T1000 (cell line): Measurements from ENCODE around the gene NFAM1.

ENCODE experiments used
- DNase-seq: peaks from one replicate; lab custom pipeline; 2025; ENCODE audit warnings: mixed read lengths; lab: John Stamatoyannopoulos, UW

Gene NFAM1

GRCh38 chr22:42432020-42432596 lies at the start of gene NFAM1:
TSS of gene NFAM1 (minus strand) at chr22:42432403. CDS start at chr22:42432357, 46 bp downstream.
- no peak for DNase-seq

DNA sequence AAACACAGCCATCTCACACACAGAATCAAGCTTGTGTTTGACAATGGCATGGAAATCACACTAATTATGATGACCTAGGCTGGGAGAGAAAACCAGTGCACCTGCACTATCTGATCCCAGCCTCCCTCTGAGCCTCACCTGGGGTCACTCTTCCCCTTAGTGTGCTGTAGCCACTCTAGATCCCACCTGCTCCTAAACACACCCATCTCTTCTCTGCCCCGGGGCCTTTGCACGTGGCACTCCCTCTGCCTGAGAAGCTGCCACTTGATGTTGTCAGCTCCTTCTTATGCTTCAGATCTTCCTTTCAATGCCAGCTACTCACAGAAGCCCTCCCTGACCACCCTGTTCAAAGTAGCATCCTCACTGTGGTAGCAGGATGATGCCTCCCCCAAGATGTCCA lies 42.9 kb upstream of the NFAM1 start:
- DNase-seq = no peak

- no peak for DNase-seq
Observed at GRCh38 chr22:42473484-42474193, 41.4 kb upstream of the NFAM1 start.

GRCh38 chr22:42472671-42473070 lies 40.5 kb upstream of the NFAM1 start:
- DNase-seq = no peak

DNA sequence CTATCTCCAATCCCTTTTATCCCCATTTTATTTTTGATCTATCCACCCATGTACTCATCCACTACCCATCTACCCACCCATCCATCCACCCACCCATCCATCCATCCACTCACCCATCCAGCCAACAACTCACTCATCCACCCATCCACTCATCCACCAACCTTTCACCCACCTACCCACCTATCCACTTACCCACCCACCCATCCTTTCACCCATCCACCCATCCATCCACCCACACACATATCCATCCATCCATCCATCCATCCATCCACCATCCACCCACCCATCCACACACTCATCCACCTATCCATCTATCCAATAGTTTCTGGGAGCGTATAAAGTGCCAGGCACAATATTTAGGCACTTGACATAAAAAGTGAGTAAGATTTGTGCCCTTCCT lies 39.2 kb upstream of the NFAM1 start:
- DNase-seq = no peak

GRCh38 chr22:42470366-42471082 lies 38.3 kb upstream of the NFAM1 start:
- no peak for DNase-seq

DNA sequence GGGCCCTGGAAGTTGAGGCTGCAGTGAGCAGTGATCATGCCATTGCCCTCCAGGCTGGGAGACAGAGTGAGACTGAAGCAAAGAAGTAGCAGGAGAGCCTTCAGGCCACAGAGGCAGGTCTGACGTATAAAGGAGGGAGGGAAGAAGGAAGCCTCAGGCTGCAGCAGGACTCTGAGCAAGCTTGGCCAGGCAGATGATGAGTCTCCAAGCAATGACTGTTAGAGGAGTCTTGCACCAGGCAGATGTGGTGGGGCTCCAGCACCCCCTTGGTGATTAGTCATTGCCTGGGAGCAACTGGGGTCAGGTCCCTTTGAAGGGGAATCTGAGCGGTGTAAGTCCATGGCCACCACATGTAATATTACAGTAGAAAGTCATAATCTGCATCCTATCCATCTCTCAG lies 36.6 kb upstream of the NFAM1 start:
- DNase-seq = no peak

DNA sequence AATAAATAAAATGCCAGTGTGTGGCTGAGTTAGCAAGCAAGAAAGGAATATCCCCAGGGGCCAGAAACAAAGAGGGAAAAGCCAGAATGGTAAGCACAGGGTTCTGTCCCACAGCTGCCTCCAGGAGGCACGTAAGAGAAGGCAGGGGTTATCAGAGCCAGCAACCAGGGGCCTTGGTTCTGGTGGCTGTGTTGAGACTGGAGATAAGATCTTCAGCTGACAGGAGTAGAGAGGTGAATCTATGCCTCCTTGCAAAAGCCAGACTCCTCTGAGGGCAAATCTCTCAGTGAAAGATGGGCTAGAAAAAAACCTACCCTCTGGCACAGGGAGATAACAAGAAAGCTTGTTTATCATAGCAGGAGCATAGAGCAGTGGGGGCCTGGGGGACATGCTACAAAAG lies 29.8 kb upstream of the NFAM1 start:
- no peak for DNase-seq

DNA sequence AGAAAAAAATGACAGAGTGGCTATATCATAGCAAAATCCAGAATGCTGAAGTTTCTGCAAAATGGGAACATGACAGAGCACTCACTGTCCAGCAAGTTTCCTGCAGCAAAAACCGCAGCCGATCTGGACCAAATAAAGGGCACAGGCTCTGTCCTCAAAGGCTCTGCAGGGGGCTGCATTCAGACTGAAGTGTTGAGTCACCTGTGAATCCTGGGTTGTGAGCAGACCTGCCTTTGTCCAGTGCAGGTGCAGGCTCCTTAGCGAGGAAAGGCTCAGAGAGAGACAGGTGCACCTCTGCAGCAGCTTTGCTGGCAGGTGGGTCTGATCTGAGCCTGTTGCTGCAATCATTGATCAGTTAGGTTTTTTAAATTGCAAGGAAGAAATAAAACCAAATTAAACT lies 29.3 kb upstream of the NFAM1 start:
- DNase-seq = no peak

DNA sequence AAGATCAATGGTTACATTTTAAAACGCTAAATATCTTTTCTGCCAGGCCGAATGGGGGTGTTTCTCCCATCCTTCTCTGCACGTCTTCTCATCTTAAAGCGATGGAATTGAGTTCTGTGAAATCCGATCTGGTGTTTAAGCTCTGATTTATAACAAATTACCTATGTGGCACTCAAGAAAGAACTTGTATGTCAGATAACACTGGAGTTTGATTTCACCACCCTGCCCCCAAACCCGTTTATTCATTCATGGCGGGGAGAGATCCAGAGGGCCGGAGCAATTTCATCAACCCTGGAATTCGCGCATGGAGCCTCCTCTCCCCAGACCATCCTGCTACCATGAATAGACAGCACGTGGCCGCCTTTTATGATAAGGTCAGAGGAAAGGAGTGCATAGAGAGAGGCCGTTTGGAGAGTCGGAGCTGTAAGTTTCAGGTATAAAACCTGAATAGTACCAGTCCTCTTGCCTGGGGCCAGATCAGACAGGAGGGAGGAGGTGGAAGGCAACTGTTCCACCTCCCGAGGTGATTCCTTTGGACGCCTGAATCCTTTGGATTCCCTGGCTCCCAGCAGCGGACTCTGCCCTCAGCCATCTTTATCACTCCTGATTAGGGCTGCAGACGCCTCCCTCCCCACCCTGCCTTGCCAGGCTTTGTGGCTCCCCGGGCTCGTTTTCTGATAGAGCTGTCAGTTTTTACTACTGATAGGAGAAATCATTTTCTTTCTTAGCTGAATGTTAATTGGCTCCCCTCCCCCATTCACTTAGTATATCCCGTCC lies 27.3 kb upstream of the NFAM1 start:
- DNase-seq = no peak

DNA sequence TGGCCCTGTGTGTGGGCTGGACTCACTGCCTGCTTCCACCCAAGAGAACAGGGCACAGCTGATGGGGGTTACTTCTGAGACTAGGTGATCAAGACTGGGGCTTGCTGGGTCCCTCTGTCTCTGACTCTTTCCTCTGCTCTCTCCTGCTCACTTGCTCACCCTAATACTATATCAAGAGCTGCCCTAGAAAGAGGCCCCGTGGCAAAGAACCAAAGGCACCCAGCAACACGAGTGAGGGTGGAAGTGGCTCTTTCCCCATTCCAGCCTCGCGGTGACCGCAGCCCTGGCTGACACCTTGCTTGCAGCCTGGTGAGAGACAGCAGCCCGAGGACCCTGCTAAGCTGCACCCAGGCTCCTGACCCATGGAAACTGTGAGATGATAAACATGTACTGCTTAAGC lies 20.7 kb upstream of the NFAM1 start:
- DNase-seq = no peak

GRCh38 chr22:42452456-42452855 lies 20.3 kb upstream of the NFAM1 start:
- no peak for DNase-seq

- no peak for DNase-seq
Observed at GRCh38 chr22:42451499-42452145, 19.4 kb upstream of the NFAM1 start.

DNA sequence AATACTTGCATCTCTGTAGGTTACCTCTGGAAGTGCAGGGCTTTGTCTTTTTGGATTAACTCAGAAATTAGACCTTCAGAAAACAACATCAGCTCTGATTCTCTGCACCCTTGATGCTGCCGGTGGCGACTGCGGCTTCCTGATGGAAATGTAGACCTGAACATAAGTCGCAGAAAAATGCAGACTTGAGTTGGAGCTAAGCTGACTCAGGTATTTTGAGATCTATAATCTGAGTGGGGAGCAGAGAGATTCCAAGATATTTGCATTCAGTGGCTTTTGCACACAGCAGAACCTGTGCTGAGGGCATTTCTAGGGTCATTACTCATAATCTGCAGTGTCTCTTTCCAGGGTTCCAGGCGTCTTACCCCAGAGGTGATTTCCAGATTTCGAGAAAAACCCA lies 18.7 kb upstream of the NFAM1 start:
- DNase-seq = no peak

DNA sequence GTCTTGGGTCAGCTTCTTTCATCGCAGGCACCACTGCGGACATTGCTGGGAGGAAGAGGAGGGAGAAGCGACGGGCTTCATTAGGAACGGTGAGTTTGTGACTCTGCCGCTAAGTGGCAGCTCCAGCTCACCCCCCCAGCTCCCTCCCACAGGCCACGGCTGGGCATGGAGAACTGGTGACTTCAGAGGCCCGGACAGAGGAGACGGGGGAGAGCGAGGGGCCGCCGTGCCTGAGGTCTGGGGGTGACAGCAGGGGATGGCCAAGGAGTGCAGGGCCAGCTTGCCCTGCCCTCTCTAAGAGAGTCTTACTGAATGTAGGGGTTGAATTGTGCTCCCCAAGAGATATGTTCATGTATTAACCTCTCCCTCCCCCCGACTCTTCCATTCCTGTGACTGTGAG lies 13.9 kb upstream of the NFAM1 start:
- no peak for DNase-seq

GRCh38 chr22:42444077-42444904 lies 12.1 kb upstream of the NFAM1 start:
- peak; percentile 27 for DNase-seq

DNA sequence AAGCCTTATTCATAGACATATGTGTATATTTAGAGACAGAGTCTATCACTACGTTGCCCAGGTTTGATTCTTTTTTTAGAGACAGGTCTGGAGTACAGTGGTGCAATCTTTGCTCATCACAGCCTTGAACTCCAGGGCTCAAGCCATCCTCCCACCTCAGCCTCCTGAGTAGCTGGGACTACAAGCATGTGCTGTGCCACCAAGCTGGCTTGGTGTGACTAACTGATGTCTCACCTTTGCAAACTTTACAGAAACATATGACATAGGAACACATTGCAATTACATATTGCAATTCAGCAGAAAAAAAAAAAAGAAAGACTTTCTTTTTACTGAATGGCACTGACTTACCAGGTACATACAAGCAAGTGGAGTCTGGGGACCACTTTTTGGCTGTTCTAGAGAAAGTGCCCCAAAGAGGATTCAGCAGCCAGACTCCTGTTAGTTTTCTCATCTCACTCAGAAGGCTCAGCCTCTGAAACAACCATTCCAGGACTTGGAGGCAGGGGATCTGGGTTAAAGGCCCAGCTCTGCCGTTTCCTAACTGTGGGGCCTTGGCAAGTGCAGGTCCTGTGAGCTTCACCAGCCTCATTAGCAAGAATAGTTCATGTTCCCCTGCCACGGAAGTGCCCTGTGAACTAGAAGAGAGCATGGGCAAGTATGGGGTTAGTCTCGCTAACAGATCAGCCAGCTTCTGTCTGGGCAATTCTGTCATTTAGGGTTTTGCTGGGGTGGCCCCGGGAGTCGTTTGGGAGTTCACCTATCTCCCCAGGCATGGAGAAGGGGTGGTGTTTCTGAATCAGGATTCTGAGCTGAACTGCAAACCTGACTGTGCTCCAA lies 11.3 kb upstream of the NFAM1 start:
- DNase-seq = no peak

DNA sequence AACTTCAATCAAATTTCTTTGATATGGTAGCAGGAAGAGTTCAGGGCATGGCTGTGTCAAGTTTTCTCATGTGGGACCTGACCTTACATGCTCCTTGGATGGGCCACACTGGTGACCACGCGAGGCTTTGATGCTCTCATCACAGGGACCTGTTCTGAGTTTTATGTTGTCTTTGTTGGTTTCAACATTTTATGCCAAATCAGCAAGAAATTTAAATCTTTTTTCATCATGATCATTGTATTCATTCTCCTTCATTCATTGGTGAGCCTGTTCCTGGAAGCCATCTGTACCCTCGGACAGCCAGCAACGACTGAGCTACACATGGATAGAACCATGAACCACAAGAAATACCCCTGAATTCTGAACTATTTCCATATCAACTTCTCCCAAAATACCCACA lies 10.5 kb upstream of the NFAM1 start:
- no peak for DNase-seq

DNA sequence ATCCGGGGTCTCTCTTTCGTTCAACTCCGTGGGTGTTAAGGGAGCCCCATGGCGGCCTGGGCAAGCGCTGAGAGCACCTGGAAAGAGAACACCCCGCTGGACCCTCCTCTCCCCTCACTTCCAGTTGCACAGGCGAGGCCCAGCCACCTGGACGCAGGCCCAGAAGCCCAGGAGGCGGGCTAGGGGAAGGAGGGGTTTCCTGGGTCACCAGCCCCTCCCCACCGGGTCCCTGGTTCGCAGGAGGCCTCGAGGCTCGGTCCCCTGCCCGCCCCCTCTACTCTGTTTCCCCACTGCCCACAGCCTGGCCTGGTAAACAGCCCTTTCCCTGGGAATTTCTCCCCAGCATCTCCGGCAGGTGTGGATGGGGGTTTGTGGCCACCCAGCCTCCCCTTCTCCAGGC lies 8.5 kb upstream of the NFAM1 start:
- no peak for DNase-seq
